Esophagus muscularis mucosa (tissue), 4 donors: ENCODE results near the gene GKN2.
A peak's percentile ranks its signal among the peaks of the same experiment; 100 is the strongest.

Experiments
- EP300 ChIP-seq: sonication (generic); formaldehyde crosslinking; IDR thresholded peaks from one replicate; pipeline ENCODE4 v1.6.1; 2017; ENCODE audit warnings: antibody characterized with exemption
- POLR2A ChIP-seq: fragments of 450-650 bp; IDR thresholded peaks from one replicate; pipeline ENCODE4 v1.6.1; 2017; ENCODE audit warnings: antibody characterized with exemption, moderate library complexity, mild to moderate bottlenecking, low read depth
- POLR2AphosphoS5 ChIP-seq, 2 donors: sonication (generic); formaldehyde crosslinking; IDR thresholded peaks; one replicate each; pipeline ENCODE4 v1.6.1; 2017; ENCODE audit warnings: antibody characterized with exemption in 2 of 2
- TF ChIP-seq, protein P1 (sequence below), 3 experiments: fragments of 200-600 bp in 2 of 3; fragments of 450-650 bp in 1 of 3; sonication (generic) in 2 of 3; IDR thresholded peaks; one replicate each; pipeline ENCODE4 v1.5.1; 2017 to 2019; ENCODE audit warnings: antibody characterized with exemption in 3 of 3, mild to moderate bottlenecking in 2 of 3, moderate library complexity in 1 of 3

DNA sequence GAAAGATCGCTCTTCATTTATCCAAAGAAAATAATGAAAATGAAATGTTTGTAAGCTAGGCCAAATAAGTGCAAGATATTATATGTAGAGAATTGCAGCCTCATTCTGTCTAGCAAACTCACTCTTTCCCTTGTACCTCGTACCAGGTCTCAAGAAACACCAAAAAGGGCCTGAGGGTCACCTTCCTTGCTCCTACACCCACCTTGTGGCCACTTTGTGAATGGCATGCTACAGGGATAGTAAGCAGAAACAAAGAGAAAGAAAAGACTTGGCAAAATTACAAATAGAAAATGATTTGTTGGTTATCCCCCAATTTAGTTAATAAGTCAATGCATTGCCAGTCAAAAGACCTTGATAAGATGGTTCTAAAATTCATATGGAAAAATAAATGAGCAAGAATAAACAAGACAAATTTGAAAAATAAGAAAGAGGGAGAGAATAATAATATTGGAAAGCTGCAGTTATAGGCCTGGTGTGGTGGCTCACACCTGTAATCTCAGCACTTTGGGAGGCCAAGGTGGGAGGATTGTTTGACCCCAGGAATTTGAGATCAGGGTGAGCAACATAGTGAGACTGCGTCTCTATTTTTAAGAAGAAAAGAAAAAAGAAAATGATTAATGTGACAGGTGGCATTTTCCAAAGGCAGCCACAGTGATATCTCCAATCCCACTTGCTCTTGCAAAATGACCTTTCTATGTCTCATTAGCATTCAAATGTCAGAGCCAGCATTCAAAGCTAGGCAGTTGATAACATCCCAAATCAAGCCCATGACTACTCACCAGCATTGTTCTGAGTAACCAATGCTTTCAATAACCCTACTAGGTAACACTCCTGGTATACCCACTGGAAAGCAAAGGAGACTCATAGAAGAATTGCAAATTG is 42.7 kb downstream of the GKN2 start:
- TF ChIP-seq POLR2AphosphoS5 (IDR thresholded peaks at IDR 0.05) (no peak), POLR2A (no peak), EP300 (no peak)
- TF ChIP-seq, protein P1, sequence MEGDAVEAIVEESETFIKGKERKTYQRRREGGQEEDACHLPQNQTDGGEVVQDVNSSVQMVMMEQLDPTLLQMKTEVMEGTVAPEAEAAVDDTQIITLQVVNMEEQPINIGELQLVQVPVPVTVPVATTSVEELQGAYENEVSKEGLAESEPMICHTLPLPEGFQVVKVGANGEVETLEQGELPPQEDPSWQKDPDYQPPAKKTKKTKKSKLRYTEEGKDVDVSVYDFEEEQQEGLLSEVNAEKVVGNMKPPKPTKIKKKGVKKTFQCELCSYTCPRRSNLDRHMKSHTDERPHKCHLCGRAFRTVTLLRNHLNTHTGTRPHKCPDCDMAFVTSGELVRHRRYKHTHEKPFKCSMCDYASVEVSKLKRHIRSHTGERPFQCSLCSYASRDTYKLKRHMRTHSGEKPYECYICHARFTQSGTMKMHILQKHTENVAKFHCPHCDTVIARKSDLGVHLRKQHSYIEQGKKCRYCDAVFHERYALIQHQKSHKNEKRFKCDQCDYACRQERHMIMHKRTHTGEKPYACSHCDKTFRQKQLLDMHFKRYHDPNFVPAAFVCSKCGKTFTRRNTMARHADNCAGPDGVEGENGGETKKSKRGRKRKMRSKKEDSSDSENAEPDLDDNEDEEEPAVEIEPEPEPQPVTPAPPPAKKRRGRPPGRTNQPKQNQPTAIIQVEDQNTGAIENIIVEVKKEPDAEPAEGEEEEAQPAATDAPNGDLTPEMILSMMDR (IDR thresholded peaks at IDR 0.05), result peak; percentile 86 to 94 (median 87)
